ENCODE data around the gene ATM.

- TF ChIP-seq, protein P1, sequence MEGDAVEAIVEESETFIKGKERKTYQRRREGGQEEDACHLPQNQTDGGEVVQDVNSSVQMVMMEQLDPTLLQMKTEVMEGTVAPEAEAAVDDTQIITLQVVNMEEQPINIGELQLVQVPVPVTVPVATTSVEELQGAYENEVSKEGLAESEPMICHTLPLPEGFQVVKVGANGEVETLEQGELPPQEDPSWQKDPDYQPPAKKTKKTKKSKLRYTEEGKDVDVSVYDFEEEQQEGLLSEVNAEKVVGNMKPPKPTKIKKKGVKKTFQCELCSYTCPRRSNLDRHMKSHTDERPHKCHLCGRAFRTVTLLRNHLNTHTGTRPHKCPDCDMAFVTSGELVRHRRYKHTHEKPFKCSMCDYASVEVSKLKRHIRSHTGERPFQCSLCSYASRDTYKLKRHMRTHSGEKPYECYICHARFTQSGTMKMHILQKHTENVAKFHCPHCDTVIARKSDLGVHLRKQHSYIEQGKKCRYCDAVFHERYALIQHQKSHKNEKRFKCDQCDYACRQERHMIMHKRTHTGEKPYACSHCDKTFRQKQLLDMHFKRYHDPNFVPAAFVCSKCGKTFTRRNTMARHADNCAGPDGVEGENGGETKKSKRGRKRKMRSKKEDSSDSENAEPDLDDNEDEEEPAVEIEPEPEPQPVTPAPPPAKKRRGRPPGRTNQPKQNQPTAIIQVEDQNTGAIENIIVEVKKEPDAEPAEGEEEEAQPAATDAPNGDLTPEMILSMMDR (conservative IDR thresholded peaks at IDR 0.05 in 1 of 2, IDR thresholded peaks at IDR 0.05 in 1 of 2; ENCODE audit: low read depth in 1 of 2, low read length in 2 of 2), result no peak
- no peak for TF ChIP-seq EZH2 (IDR thresholded peaks at IDR 0.05; ENCODE audit: low read length, missing control alignments)
These were observed 180.2 kb downstream of the ATM start for GRCh38 chr11:108403052-108403451.
